ENCODE data around the gene EXOC3L2.

Gene EXOC3L2

GRCh38 chr19:45178262-45179071 lies 66.7 kb downstream of the EXOC3L2 start, which contains the start of gene BLOC1S3:
Gene BLOC1S3 (plus strand): TSS chr19:45178784. CDS start chr19:45179297, 513 bp downstream.
- DNase-seq, result peak; percentile 97 to 100 (median 100)

GRCh38 chr19:45177817-45178261 lies 67.4 kb downstream of the EXOC3L2 start, which contains the start of gene TRAPPC6A:
Gene TRAPPC6A (minus strand): TSS chr19:45178237. CDS start chr19:45178218, 19 bp downstream.
- DNase-seq, result no peak

GRCh38 chr19:45175515-45176345 lies 69.5 kb downstream of the EXOC3L2 start:
- DNase-seq, result no peak

- DNase-seq, result no peak
Measured at GRCh38 chr19:45173816-45174215, 71.4 kb downstream of the EXOC3L2 start.

- no peak for DNase-seq
Measured at GRCh38 chr19:45172611-45173208, 72.5 kb downstream of the EXOC3L2 start.

GRCh38 chr19:45172173-45172572 lies 73.0 kb downstream of the EXOC3L2 start:
- DNase-seq, result peak in 4 of 6 experiments; percentile 13 to 22 (median 18)

- DNase-seq, result peak in 5 of 6 experiments; percentile 18 to 52 (median 49)
Measured at GRCh38 chr19:45171211-45171623, 74.0 kb downstream of the EXOC3L2 start.

- no peak for DNase-seq
Measured at GRCh38 chr19:45170146-45171106, 74.8 kb downstream of the EXOC3L2 start.

- no peak for DNase-seq
Measured at GRCh38 chr19:45169602-45170001, 75.6 kb downstream of the EXOC3L2 start.

- no peak for DNase-seq
Measured at GRCh38 chr19:45168767-45169351, 76.3 kb downstream of the EXOC3L2 start.

- DNase-seq, result no peak
Measured at GRCh38 chr19:45166723-45167252, 78.4 kb downstream of the EXOC3L2 start.

GRCh38 chr19:45164577-45165335 lies 80.5 kb downstream of the EXOC3L2 start:
- DNase-seq, result peak in 5 of 6 experiments; percentile 7 to 29 (median 23)

- DNase-seq, result no peak
Measured at GRCh38 chr19:45163751-45164460, 81.3 kb downstream of the EXOC3L2 start.

- no peak for DNase-seq
Measured at GRCh38 chr19:45163156-45163555, 82.1 kb downstream of the EXOC3L2 start.

- no peak for DNase-seq
Measured at GRCh38 chr19:45162608-45163143, 82.5 kb downstream of the EXOC3L2 start.

Data from stimulated activated naive CD4-positive, alpha-beta T cell (primary cell).